BE2C (cell line): ENCODE results near the gene SLC39A7. TPM values are rescaled to one million over a fixed set of nuclear protein-coding genes. Genes with fewer than 3 reads are reported as not detected.

ENCODE experiments used
- DNase-seq: peaks from one replicate; pipeline ENCODE4 v3.0.0-alpha.2; 2020
- H3K27me3 ChIP-seq: fragments of 250-450 bp; sonication (Bioruptor Pico); 2 replicates; pipeline ENCODE4 v1.5.1; 2020; ENCODE audit warnings: mild to moderate bottlenecking
- H3K36me3 ChIP-seq: fragments of 250-450 bp; sonication (Bioruptor Pico); 2 replicates; pipeline ENCODE4 v1.5.1; 2020; ENCODE audit warnings: mild to moderate bottlenecking
- H3K4me1 ChIP-seq: fragments of 250-450 bp; sonication (Bioruptor Pico); 2 replicates; pipeline ENCODE4 v1.5.1; 2020
- H3K4me3 ChIP-seq: 2 replicates; pipeline ENCODE4 v1.5.1; 2011; ENCODE audit warnings: low read depth, low read length
- H3K9me3 ChIP-seq: fragments of 250-450 bp; sonication (Bioruptor Pico); 2 replicates; pipeline ENCODE4 v1.5.1; 2020
- polyA plus RNA-seq: library from polyadenylated mRNA; unstranded; fragments of >200 nt; gene quantifications from one replicate; pipeline ENCODE4 v1.2.1, GENCODE V29; 2012; ENCODE audit warnings: low read depth, missing spikeins; ENCODE audit not compliant: insufficient read length, insufficient read depth
- TF ChIP-seq, protein P1 (sequence below): IDR thresholded peaks from 2 replicates; pipeline ENCODE4 v1.5.1; 2012; ENCODE audit warnings: mild to moderate bottlenecking, low read depth, low read length

The SLC39A7 gene, protein sequence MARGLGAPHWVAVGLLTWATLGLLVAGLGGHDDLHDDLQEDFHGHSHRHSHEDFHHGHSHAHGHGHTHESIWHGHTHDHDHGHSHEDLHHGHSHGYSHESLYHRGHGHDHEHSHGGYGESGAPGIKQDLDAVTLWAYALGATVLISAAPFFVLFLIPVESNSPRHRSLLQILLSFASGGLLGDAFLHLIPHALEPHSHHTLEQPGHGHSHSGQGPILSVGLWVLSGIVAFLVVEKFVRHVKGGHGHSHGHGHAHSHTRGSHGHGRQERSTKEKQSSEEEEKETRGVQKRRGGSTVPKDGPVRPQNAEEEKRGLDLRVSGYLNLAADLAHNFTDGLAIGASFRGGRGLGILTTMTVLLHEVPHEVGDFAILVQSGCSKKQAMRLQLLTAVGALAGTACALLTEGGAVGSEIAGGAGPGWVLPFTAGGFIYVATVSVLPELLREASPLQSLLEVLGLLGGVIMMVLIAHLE
- polyA plus RNA-seq = 187 TPM

DNA sequence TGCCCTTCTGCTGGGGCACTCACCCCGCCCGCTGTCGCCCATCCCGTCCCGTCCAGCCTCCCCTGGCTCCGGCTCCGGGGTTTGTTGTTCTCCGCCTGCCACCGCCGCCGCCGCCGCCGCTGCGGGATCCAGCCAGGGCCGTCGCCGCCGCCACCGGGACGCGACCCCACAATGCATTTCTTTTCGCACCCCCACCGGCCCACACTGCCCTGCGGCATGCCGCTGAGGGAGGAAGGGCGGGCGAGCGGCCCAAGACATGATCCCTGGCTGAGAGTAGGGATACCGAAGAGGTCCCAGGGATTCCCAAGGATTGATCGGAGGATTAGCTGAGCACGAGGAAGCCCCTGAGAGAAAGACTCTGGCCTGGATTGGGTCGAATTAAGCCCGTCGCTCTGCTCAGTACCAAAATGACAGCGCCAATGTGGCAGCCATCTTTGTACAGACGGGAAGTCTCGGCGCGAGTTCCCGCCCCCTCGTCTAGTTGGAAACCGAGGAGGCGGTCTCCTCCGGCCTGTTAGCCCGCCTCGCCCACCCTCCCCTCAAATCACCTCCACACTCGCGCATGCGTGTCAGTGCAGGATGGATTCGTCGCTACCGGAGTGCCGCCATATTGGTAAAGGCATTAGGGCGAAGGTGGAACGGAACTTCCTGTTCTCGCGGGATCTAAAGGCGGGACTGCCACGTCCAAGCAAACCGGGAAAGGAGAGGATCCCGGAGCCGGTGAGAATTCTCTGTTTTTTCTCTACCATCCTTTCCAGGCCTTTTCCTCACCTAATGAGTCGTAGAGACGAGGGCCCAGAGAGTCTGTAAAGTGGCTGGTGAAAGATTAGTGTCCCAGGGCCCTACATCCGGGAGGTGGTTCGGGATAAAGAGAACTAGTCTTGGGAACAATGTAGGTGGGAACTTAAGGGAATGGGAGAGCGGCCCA, at the start of gene SLC39A7, which contains the start of gene RXRB:
TSS of gene SLC39A7 (plus strand) at position 649 of the 928 bp plus-strand sequence. CDS start 379 bp downstream, outside the sequence.
TSS of gene RXRB (minus strand) at position 447 of the 928 bp plus-strand sequence. CDS start at position 258, 189 bp downstream.
- peak within 1 kb of the TSS; percentile 81 for H3K4me3 ChIP-seq
- H3K36me3 ChIP-seq = peaks cover 34% of the 10 kb centered on the region
- no peaks in the 10 kb centered on the region for H3K9me3 ChIP-seq
- DNase-seq = peak; percentile 99
- no peaks in the 10 kb centered on the region; the same call in 1 of the 2 replicates for H3K4me1 ChIP-seq
- H3K27me3 ChIP-seq = no peaks in the 10 kb centered on the region
- TF ChIP-seq, protein P1, sequence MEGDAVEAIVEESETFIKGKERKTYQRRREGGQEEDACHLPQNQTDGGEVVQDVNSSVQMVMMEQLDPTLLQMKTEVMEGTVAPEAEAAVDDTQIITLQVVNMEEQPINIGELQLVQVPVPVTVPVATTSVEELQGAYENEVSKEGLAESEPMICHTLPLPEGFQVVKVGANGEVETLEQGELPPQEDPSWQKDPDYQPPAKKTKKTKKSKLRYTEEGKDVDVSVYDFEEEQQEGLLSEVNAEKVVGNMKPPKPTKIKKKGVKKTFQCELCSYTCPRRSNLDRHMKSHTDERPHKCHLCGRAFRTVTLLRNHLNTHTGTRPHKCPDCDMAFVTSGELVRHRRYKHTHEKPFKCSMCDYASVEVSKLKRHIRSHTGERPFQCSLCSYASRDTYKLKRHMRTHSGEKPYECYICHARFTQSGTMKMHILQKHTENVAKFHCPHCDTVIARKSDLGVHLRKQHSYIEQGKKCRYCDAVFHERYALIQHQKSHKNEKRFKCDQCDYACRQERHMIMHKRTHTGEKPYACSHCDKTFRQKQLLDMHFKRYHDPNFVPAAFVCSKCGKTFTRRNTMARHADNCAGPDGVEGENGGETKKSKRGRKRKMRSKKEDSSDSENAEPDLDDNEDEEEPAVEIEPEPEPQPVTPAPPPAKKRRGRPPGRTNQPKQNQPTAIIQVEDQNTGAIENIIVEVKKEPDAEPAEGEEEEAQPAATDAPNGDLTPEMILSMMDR = no peak

DNA sequence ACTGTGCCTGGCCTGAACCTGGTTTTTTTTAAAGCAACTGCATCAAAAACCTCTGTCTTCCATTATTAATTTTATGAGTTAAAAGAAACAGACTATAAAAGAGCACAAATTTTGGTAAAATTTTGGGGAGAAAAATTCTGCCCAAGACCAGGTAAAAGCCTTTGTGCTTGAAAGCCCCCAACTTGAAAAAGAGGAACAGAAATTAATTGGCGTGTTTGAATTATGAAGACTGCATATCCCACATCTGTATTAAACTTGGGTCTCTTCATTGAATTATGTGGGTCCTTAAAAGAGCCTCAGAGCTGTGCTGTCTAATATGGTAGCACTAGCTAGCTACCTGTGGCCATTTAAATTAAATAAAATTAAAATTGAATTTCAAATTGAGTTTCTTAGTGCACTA, 49.6 kb upstream of the SLC39A7 start:
- Histone ChIP-seq H3K36me3 (no peaks in the 10 kb centered on the region), H3K4me1 (no peaks in the 10 kb centered on the region), H3K27me3 (peaks cover 26% of the 10 kb centered on the region), H3K9me3 (no peaks in the 10 kb centered on the region), H3K4me3 (no peak overlapping the region)
- TF ChIP-seq, protein P1 = no peak
- DNase-seq = no peak

DNA sequence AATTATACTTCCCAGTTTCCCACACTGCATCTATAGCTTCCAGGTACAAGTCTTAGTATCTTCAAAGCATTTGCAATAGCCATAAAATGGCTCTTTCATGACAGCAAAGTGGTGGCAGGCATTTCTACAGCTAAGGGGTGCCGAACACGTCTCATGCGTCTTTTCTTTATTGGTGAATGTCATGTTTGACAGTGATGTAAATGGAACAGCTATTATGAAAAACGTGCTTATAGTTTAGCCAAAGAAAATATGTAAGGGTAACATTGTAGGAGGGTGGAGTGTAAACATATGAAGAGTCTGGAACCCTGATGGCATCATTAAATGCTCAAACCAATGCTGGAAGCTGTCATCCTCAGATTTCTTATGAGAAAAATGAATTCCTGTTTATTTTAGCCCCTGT, 46.3 kb upstream of the SLC39A7 start:
- Histone ChIP-seq H3K4me1 (no peaks in the 10 kb centered on the region), H3K36me3 (no peaks in the 10 kb centered on the region), H3K4me3 (no peak overlapping the region), H3K9me3 (no peaks in the 10 kb centered on the region), H3K27me3 (peaks cover 18% of the 10 kb centered on the region)
- TF ChIP-seq, protein P1 = no peak
- no peak for DNase-seq

DNA sequence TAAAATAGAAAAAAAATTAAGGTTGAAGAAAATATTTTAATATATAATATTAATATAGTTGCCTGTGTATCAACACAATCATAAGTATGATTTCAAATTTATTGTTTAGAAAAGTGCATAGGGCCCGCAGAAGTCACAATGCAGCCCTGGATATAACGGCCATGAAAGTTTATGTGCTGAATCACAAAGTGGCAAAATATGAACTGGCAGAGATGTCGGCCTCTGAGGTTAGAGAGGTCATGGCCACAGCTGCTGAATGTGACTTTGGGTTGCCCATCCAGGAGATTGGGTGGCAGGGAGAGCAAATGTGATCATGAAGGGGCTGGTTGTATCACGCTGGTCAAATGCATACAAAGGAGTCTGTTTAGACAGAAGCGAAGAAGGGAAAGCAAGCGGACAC, 44.1 kb upstream of the SLC39A7 start:
- Histone ChIP-seq H3K27me3 (peaks cover 3% of the 10 kb centered on the region), H3K36me3 (no peaks in the 10 kb centered on the region), H3K9me3 (no peaks in the 10 kb centered on the region), H3K4me1 (no peaks in the 10 kb centered on the region), H3K4me3 (no peak overlapping the region)
- DNase-seq = no peak
- TF ChIP-seq, protein P1 = no peak

DNA sequence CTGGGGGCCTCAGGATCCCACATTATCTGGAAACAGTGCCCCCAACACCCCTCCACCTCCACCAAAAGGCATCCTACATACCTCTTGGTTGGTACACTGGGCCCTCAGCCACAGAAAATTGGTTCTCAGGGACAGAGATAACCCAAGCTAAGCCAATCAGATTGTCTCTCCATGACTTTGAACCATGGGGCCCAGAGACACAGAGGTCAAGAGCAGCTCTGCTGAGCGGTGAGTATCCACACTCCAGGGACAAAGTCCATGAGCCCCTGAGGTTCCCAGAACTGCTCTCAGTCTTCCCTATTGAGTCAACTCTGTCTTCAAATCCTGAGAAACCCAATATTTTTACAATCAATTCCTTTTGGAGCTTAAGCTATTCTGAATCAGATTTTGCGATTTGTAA, 43.7 kb upstream of the SLC39A7 start:
- H3K9me3 ChIP-seq = no peaks in the 10 kb centered on the region
- TF ChIP-seq, protein P1 = no peak
- DNase-seq = no peak
- no peaks in the 10 kb centered on the region for H3K36me3 ChIP-seq
- H3K27me3 ChIP-seq = peaks cover 3% of the 10 kb centered on the region; the same call in 1 of the 2 replicates
- no peak overlapping the region for H3K4me3 ChIP-seq
- H3K4me1 ChIP-seq = no peaks in the 10 kb centered on the region
